GM23248 (cell line): ENCODE data around the gene CAMKK1.

Experiments
- EZH2 ChIP-seq: fragments of 200-600 bp; sonication (generic); IDR thresholded peaks from 2 replicates; pipeline ENCODE4 v1.6.1; 2018; ENCODE audit warnings: antibody characterized with exemption, mild to moderate bottlenecking; ENCODE audit not compliant: insufficient read depth, poor library complexity, severe bottlenecking
- EZH2phosphoT487 ChIP-seq: fragments of 200-600 bp; sonication (generic); IDR thresholded peaks from 2 replicates; pipeline ENCODE4 v1.6.1; 2018; ENCODE audit warnings: antibody characterized with exemption, moderate library complexity, mild to moderate bottlenecking, low read depth; ENCODE audit not compliant: insufficient read depth

DNA sequence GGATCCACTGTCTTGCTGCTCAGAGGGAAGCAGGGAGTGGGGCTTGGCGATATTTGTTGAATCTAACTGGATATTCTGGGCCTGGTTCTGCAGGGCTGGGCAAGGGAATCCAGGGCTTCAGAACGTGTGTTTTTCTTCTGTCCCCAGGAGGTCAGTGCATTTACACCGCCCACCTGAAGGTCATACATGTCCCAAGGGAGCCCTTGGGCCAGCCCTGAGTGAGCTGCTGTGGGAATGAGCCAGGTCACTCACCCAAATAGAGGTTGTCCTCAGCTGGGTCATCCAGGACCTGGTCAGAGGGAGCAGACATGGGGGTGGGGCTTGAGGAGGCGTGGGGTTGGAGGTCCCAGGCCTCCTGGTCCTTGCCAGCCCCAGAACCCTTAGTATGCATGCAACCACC lies 10.6 kb downstream of the CAMKK1 start:
- no peak for TF ChIP-seq EZH2
- no peak for TF ChIP-seq EZH2phosphoT487
